ENCODE data around the gene TTPAL.
"Not testable (repeated sequence)": the region's sequence is repeated elsewhere in the genome, so short reads cannot be mapped to it uniquely, and the experiment has no call there.

The TTPAL gene

GRCh38 chr20:44468044-44468782 lies 7.5 kb upstream of the TTPAL start:
- no peak for FAIRE-seq

GRCh38 chr20:44470327-44470726 lies 5.3 kb upstream of the TTPAL start:
- no peak for FAIRE-seq

GRCh38 chr20:44471481-44471882 lies 4.2 kb upstream of the TTPAL start:
- FAIRE-seq = no peak

GRCh38 chr20:44472283-44472682 lies 3.4 kb upstream of the TTPAL start:
- FAIRE-seq = not testable (repeated sequence)

GRCh38 chr20:44475372-44475693 lies 341 bp upstream of the TTPAL start:
- FAIRE-seq = no peak

GRCh38 chr20:44477151-44477550 lies 1.5 kb downstream of the TTPAL start:
- FAIRE-seq = no peak

- no peak for FAIRE-seq
Measured at GRCh38 chr20:44478206-44478605, 2.5 kb downstream of the TTPAL start.

GRCh38 chr20:44479643-44480042 lies 4.0 kb downstream of the TTPAL start:
- FAIRE-seq = no peak

- FAIRE-seq = no peak
Measured at GRCh38 chr20:44480097-44480496, 4.4 kb downstream of the TTPAL start.

GRCh38 chr20:44481719-44482416 lies 6.2 kb downstream of the TTPAL start:
- FAIRE-seq = no peak

GRCh38 chr20:44483112-44483511 lies 7.4 kb downstream of the TTPAL start:
- no peak for FAIRE-seq

- no peak for FAIRE-seq
Measured at GRCh38 chr20:44485078-44485829, 9.6 kb downstream of the TTPAL start.

- no peak for FAIRE-seq
Measured at GRCh38 chr20:44485830-44486198, 10.1 kb downstream of the TTPAL start.

GRCh38 chr20:44488551-44488950 lies 12.9 kb downstream of the TTPAL start:
- FAIRE-seq = no peak

GRCh38 chr20:44489223-44489622 lies 13.5 kb downstream of the TTPAL start:
- FAIRE-seq = no peak

- FAIRE-seq = no peak
Measured at GRCh38 chr20:44489931-44490330, 14.3 kb downstream of the TTPAL start.

GRCh38 chr20:44491635-44492395 lies 16.1 kb downstream of the TTPAL start:
- FAIRE-seq = no peak

GRCh38 chr20:44494266-44494665 lies 18.6 kb downstream of the TTPAL start:
- FAIRE-seq = no peak

GRCh38 chr20:44494681-44495080 lies 19.0 kb downstream of the TTPAL start:
- FAIRE-seq = no peak

- FAIRE-seq = no peak
Measured at GRCh38 chr20:44495257-44495656, 19.6 kb downstream of the TTPAL start.

- no peak for FAIRE-seq
Measured at GRCh38 chr20:44495802-44496481, 20.3 kb downstream of the TTPAL start.

GRCh38 chr20:44496976-44497375 lies 21.3 kb downstream of the TTPAL start:
- no peak for FAIRE-seq

- no peak for FAIRE-seq
Measured at GRCh38 chr20:44497761-44498160, 22.1 kb downstream of the TTPAL start.

Measured in A204.1 (cell line).